ES-I3 (cell line): ENCODE measurements around the gene PEX14.

Experiments
- H3K36me3 ChIP-seq: 2 replicates; pipeline ENCODE4 v1.6.1; 2013; ENCODE audit warnings: mild to moderate bottlenecking, low read length, control low read depth, moderate library complexity; ENCODE audit not compliant: insufficient read depth
- H3K4me1 ChIP-seq: 2 replicates; pipeline ENCODE4 v1.6.1; 2013; ENCODE audit warnings: mild to moderate bottlenecking, control low read depth, low read length; ENCODE audit not compliant: insufficient read depth
- H3K9ac ChIP-seq: 2 replicates; pipeline ENCODE4 v1.6.1; 2013; ENCODE audit warnings: low read depth, mild to moderate bottlenecking, low read length, moderate library complexity
- H3K9me3 ChIP-seq: 2 replicates; pipeline ENCODE4 v1.6.1; 2013; ENCODE audit warnings: mild to moderate bottlenecking, low read length, moderate library complexity; ENCODE audit not compliant: control insufficient read depth, insufficient read depth

The PEX14 gene

DNA sequence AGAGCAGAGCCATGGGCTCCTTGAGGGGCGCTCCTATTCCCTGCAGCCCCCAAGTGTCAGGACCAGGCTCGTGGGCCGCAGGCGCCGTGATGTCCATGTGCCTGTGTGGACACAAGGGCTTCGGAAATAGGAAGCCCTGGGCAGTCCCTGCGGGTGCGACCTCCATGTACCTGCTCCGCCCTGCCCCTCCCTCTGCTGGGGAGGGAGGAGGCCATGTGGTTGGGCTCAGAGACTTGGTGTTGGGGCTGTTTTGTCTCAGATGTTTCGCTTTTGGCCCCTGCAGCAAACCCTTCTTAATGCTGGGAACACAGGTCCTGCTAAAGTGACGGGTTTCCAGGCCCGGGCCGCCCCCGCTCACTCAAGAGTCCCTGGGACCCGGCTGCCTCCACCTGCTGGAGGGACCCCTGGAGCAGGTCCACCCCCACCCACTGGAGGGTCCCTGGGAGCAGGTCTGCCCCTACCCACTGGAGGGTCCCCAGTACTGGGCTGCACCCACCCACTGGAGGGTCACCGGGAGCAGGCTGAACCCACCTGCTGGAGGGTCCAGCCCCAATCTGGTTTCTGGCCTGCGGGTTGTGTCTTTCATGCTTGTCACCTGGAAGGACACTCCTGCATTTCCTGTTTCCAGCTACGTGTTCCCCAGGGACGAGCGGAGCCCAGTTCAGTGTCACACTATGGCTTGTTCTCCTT is 156.5 kb downstream of the PEX14 start:
- peaks cover 7% of the 10 kb centered on the region for H3K4me1 ChIP-seq
- no peaks in the 10 kb centered on the region for H3K9me3 ChIP-seq
- H3K9ac ChIP-seq, result no peak overlapping the region
- H3K36me3 ChIP-seq, result no peaks in the 10 kb centered on the region

DNA sequence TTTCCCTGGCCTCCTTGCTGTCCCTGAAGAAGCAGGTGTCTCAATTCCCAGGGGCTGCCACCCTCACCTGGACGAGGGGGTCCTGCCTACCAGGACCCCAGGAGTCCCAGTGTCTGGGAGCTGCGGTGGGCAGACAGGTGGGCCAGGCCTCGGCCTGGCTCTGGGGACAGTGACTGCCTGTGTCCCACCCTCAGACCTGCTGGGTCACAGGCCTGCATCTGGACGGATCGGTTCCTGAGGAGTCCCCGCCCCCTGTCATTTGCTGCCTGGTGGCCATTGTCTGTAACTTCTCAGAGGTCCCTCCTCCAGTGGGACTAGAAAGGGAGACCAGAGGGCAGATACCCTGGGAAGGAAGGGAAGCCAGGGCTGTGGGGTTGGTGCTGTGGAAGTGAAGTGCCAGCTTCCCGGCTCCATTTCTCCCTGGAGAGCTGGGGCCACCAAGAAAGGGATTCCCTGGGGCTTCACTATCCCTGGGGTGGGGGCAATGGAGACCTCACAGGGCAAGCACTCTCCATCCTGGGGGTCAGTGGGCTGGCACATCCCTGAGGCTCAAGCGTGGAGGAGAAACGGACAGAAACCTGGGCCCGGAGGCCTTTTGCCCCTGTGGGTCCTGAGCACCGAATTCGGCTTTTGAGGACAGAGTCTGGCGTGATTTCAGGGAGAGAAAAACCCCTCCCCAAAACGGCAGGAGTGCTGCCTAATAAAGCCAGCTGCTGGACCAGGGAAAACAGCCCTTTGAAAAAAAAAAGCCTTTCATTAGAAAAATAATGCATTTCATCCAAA is 157.3 kb downstream of the PEX14 start:
- no peaks in the 10 kb centered on the region for H3K9me3 ChIP-seq
- H3K9ac ChIP-seq, result no peak overlapping the region

DNA sequence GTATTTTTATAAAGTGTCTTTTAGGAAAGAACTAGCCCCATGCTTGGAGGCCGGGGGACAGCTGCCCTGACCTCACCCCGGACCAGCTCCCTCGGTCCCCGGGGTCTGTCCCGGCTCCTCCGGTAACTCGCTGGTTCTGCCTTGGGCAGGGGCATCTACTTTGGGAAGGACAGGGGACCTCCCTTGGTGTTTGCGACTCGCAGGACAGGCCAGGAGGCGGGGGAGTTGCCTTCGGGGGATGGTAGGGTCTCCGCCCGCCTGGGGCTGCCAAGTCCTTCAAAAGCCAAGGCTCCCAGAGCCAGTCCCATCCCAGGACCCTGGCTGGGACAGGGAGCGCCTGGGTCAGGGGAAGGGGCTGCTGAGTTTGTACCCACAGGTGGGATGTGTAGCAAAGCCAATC is 157.9 kb downstream of the PEX14 start:
- Histone ChIP-seq H3K36me3 (no peaks in the 10 kb centered on the region), H3K9ac (no peak overlapping the region), H3K9me3 (no peaks in the 10 kb centered on the region), H3K4me1 (peaks cover 7% of the 10 kb centered on the region)

More for the DNA sequence above, 157.3 kb downstream of the PEX14 start:
- Histone ChIP-seq H3K36me3 (no peaks in the 10 kb centered on the region), H3K4me1 (peaks cover 7% of the 10 kb centered on the region)

DNA sequence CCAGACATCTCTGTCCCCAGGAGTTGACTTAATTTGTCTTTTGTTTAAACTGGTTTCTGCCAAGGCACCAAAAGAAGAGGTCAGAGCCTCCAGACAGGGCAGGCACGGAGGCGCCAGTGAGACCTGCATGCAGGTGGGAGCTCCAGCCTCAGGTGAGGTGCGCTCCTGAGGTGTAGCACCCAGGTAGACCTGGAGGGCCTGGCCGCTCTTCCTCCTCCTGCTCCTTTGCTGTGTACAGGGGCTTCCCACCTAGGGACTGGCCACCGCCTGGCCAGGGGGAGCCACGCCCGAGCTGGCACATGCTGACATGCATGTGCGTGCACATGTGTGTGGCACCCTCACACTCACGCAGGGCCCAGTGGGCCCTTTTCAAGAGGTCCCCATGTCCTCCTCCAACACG is 158.7 kb downstream of the PEX14 start:
- Histone ChIP-seq H3K9me3 (no peaks in the 10 kb centered on the region), H3K9ac (no peak overlapping the region), H3K36me3 (no peaks in the 10 kb centered on the region), H3K4me1 (peaks cover 7% of the 10 kb centered on the region)

DNA sequence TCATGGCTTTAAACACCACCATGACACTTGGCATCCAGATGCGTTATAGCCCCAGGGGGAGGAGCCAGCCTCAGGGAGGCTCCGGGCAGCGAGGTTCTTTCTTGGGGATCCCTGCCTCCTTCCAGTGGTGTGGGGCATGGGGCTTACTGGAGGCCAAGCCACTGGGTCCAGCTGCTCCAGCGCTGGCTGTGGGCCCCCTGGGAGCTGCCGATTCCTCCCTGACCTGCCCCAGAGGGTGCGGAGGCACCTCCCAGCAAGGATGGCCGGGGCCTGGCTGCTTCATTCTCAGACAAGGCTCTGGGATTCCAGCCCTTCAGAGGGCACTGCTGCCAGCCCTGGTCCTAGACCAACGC is 159.3 kb downstream of the PEX14 start:
- Histone ChIP-seq H3K36me3 (no peaks in the 10 kb centered on the region), H3K9me3 (no peaks in the 10 kb centered on the region), H3K4me1 (peaks cover 7% of the 10 kb centered on the region), H3K9ac (no peak overlapping the region)

DNA sequence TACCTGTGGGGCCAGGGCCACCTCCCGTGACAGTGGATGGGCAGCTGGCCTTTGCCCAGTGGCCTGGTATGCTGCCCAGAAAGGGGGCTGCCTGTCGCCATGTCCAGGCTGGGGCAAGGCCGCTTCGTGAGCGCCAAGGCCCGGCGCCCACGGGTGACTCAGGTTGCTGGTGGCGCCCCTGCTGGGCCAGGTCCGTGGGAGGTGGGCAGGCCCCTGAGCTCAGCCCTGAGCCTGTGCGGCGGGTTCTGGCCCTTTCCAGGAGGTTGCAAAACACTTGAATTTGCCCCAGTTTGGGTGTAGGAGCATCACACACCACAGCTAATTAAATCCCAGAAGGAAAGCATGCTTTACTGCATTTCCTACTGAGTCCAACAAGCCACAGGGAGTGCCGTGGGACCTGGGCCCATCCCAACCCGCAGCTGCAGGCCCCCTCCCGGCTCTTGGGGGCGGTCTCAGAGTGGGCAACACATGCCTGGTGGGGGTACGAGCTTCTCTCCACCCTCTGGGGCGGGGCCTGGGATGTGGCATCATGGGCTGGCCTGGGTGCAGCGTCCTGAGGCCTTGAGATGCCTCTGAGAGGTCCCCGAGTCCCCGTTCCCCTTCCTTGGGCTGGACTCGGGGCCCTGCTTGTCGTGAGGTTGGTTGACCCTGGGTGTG is 159.8 kb downstream of the PEX14 start:
- Histone ChIP-seq H3K9ac (no peak overlapping the region), H3K36me3 (no peaks in the 10 kb centered on the region), H3K9me3 (no peaks in the 10 kb centered on the region), H3K4me1 (peaks cover 7% of the 10 kb centered on the region)

DNA sequence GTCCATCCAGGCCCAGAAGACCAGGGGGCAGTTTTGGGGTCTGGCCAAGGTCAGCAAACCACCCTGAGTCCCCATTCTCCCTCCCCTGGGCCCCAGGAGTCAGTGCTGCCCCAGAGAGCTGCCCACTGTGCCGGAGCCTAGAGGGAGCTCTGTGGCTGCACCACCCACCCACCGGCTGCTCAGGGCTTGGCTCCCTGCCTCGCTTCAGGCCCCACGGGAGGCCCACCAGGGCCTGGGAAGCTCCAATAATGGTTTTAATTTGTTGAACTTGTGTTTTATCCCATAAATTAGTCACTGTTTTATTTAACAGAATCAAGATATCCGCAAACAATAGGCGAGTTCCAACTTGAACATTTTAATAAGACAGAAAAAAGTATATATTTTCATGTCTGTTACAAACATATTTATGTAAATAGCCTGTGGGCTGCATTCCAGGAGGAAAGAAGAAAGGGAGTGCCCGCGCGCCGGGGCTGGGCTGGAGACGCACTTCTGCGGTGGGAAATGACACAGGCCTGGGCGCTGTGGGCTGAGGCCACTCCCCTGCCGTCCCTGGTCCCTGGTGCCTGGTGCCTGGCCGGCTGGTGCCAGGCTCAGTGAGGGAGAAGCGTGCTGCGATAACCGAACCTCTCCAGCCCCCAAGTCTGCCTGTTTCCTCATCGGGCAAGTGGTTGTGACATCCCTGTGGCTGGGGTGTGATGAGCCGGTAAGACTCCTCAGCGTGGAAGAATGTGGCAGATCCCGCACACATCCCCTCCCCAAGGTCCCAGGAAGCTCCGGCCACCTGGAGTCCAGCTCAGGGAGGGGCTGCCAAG is 160.5 kb downstream of the PEX14 start:
- Histone ChIP-seq H3K9me3 (no peaks in the 10 kb centered on the region), H3K4me1 (peaks cover 7% of the 10 kb centered on the region), H3K9ac (no peak overlapping the region), H3K36me3 (no peaks in the 10 kb centered on the region)

DNA sequence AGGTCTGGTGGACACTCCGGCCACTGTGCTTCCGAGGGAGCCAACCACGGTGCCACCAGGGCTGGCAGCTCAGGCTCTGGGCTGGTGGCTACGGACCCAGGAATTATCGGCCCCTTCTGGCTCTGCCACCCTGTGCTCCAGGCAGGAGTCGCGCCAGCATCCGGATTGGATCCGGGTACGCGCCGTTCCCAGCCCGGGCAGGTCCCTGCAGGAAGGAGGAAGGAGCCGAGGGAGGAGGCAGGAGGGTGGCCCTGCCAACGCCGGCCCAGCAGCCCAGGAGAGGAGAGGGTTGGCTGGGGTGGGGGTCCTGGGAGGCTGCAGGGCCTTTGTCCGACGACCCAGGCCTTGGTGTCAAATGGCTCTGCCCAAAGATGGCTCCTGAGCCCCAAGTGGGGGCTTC is 161.2 kb downstream of the PEX14 start:
- Histone ChIP-seq H3K36me3 (no peaks in the 10 kb centered on the region), H3K9me3 (no peaks in the 10 kb centered on the region), H3K9ac (no peak overlapping the region), H3K4me1 (peaks cover 7% of the 10 kb centered on the region)

DNA sequence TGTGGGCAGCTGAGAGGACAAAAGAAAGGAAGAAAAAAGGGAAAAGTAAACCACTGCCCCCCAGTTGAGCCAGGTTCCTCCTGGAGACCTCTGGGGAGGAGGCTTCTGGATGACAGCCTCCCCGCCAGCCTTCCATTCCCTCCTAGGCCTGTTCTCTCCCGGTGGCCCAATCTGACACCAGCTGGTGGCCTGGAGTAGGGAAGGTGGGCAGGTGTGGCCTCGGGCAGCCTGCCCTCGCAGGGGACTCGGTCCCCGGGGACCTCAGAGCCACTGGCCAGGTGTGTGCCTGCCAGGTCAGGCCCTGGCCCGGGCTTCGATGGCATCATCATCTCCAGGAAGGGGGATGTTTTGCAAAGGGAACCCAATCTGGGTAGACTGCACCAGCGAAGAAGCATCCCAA is 162.7 kb downstream of the PEX14 start:
- no peaks in the 10 kb centered on the region; the same call in 1 of the 2 replicates for H3K4me1 ChIP-seq

DNA sequence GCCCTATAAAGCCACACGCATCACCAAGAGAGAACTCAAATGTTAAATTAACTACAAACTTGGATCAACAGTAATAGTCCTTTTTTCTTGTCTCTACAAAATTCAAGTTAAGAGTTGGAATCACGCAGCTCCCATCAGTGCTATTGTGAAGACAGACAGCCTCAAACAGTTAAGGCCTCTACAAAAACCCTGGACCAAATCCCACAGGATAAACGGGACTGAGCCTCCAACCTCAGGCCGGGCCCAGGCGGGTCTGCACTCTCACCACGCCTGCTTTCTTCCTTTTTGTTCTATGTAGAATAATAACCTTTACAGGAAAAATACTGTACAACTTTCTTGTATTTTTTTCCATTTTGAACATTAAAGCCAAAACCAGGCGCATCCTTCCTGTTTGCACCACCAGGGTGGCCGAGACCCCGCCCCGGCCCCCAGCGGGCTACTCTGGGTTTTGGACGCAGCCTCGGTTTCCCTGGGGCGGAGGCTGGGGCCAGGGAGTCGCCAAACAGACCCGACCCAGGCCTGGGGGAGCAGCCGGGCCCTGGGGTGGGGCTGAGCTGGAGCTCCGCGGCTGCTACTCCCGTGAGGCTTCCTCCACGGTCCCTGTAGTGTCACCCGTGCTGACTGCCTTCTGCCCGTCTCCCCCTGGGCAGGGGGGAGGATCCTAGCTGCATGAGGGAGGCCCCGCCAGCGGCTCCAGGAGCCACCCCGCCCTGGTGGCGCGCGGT is 163.2 kb downstream of the PEX14 start:
- no peaks in the 10 kb centered on the region; the same call in 1 of the 2 replicates for H3K4me1 ChIP-seq

More for the DNA sequence above, 162.7 kb downstream of the PEX14 start:
- H3K9me3 ChIP-seq, result no peaks in the 10 kb centered on the region
- no peak overlapping the region for H3K9ac ChIP-seq
- H3K36me3 ChIP-seq, result no peaks in the 10 kb centered on the region

DNA sequence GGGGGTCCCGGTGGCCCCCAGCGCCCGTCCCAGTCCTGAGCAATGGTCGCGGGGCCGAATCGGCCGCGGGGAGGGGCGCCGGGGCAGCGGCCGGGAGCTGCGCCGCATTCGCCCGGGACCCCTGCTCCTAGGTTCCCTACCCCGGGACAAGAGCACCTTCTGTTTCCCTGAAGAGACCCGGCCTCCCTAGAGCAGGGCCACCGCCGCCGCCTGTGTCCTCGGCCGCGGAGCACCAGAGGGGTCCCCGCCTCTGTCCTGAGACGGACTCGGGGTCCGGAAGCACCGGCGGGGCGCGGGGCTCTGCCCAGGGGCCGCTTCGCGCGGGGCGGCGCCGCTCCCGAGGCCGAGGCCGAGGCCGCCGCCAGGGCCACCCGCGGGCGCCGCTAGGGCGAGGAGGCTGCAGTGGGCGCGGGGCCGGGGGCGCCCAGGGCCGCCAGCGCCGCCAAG is 163.8 kb downstream of the PEX14 start:
- Histone ChIP-seq H3K36me3 (no peaks in the 10 kb centered on the region), H3K9ac (peak overlapping the region; percentile 50), H3K4me1 (no peaks in the 10 kb centered on the region; the same call in 1 of the 2 replicates), H3K9me3 (no peaks in the 10 kb centered on the region)

More for the DNA sequence above, 163.2 kb downstream of the PEX14 start:
- Histone ChIP-seq H3K9me3 (no peaks in the 10 kb centered on the region), H3K36me3 (no peaks in the 10 kb centered on the region), H3K9ac (peak overlapping the region; percentile 50)

DNA sequence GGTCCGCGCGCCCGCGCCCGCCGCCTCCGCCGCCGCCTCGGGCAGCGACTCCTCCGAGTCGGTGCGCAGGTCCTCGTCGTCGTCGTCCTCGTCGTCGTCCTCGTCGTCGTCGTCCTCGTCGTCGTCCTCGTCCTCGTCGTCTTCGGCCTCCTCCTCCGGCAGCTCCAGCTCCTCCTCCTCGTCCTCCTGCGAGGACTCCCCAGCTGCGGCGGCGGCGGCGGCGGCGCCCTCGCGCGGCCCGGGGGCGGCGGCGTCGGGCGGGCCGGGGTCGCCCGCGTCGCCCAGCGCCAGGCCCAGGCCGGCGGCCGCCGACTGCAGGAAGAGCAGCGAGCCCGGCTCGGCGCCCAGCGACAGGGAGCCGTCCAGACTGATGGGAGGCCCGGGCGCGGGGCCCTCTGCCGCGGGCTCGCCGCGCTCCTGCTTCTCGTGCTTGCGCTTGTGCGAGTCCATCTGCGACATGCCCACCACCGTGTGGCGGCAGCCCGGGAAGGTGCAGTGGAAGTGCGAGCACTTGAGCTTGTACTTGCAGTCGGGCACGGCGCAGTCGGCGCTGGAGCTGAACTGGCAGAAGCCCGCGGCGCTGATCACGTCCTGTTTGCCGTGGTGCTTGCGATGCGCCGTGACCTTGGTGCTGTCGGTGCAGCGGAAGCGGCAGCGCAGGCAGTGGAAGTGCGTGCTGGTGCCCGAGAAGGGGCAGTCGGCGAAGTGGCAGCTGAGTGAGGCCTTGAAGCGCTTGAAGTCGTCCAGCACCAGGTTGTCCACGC is 164.4 kb downstream of the PEX14 start:
- Histone ChIP-seq H3K9ac (peak overlapping the region; percentile 42; the same call in 1 of the 2 replicates), H3K36me3 (no peaks in the 10 kb centered on the region), H3K9me3 (no peaks in the 10 kb centered on the region), H3K4me1 (no peaks in the 10 kb centered on the region; the same call in 1 of the 2 replicates)
